KMS-11 (cell line): ENCODE measurements around the gene MED27.

Experiments
- H2AFZ ChIP-seq: fragments of 200-600 bp; sonication (generic); 2 replicates; pipeline ENCODE4 v1.6.1; 2016; ENCODE audit warnings: antibody characterized with exemption, mixed run types, low read depth
- H3K27ac ChIP-seq: fragments of 200-600 bp; sonication (generic); 2 replicates; pipeline ENCODE4 v1.6.1; 2016; ENCODE audit warnings: mild to moderate bottlenecking, mixed run types
- H3K27me3 ChIP-seq: fragments of 200-600 bp; sonication (generic); 2 replicates; pipeline ENCODE4 v1.6.1; 2017; ENCODE audit warnings: mild to moderate bottlenecking, low read depth, mixed run types, moderate library complexity; ENCODE audit not compliant: insufficient read depth
- H3K36me3 ChIP-seq: fragments of 200-600 bp; sonication (generic); 2 replicates; pipeline ENCODE4 v1.6.1; 2017; ENCODE audit warnings: mild to moderate bottlenecking, mixed run types; ENCODE audit not compliant: insufficient read depth
- H3K4me1 ChIP-seq: fragments of 200-600 bp; sonication (generic); 2 replicates; pipeline ENCODE4 v1.6.1; 2016; ENCODE audit warnings: mild to moderate bottlenecking, low read depth, mixed run types; ENCODE audit not compliant: poor library complexity, severe bottlenecking
- H3K4me2 ChIP-seq: fragments of 200-600 bp; sonication (generic); 2 replicates; pipeline ENCODE4 v1.7.0; 2016; ENCODE audit warnings: mild to moderate bottlenecking, mixed run types
- H3K4me3 ChIP-seq: fragments of 200-600 bp; sonication (generic); IDR thresholded peaks from 2 replicates; pipeline ENCODE4 v1.6.1; 2017; ENCODE audit warnings: low read depth, low read length, mixed read lengths; ENCODE audit not compliant: insufficient read depth
- H3K79me2 ChIP-seq: fragments of 200-600 bp; sonication (generic); 2 replicates; pipeline ENCODE4 v1.6.1; 2016; ENCODE audit warnings: low read depth, mixed run types; ENCODE audit not compliant: insufficient read depth
- H3K9ac ChIP-seq: fragments of 200-600 bp; sonication (generic); 2 replicates; pipeline ENCODE4 v1.6.1; 2016; ENCODE audit warnings: mild to moderate bottlenecking, mixed run types
- H4K20me1 ChIP-seq: fragments of 200-600 bp; sonication (generic); 2 replicates; pipeline ENCODE4 v1.6.1; 2016; ENCODE audit warnings: mild to moderate bottlenecking, mixed run types; ENCODE audit not compliant: insufficient read depth
- CTCF ChIP-seq: fragments of 200-600 bp; sonication (generic); conservative IDR thresholded peaks from 2 replicates; pipeline ENCODE4 v1.6.1; 2017; ENCODE audit warnings: low read depth, mild to moderate bottlenecking, antibody characterized with exemption, low read length, moderate library complexity, mixed read lengths

MED27 gene

DNA sequence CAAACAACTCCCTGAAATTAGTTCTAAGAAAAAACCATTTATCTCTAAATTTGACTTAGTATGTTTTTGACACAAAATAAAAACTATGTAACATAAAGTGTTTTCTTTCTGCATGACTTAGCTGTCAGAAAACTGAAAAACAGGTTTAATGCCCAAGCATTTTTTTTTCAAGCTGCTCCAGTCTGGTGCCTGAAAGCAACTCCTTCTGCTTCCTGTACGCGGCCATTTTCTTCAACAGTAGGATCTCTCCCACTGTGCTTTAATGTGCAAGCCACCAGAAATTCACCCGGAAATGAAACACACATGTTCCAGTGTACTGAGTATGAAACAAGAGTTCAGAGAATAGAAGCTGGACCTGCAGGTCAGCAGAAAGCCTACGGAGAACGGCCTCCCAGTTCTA, 161.2 kb downstream of the MED27 start:
- no peaks in the 10 kb centered on the region for H3K79me2 ChIP-seq
- no peak for TF ChIP-seq CTCF
- no peaks in the 10 kb centered on the region for H3K36me3 ChIP-seq
- no peaks in the 10 kb centered on the region for H3K4me1 ChIP-seq
- no peaks in the 10 kb centered on the region for H3K27me3 ChIP-seq
- no peak overlapping the region for H3K27ac ChIP-seq
- H3K9ac ChIP-seq = no peak overlapping the region
- no peak overlapping the region for H3K4me2 ChIP-seq
- no peak overlapping the region for H3K4me3 ChIP-seq
- no peak overlapping the region for H2AFZ ChIP-seq
- H4K20me1 ChIP-seq = no peaks in the 10 kb centered on the region

GRCh38 chr9:131917009-131917408, 162.7 kb downstream of the MED27 start:
- Histone ChIP-seq H3K4me2 (no peak overlapping the region), H3K4me1 (no peaks in the 10 kb centered on the region), H3K27me3 (no peaks in the 10 kb centered on the region), H3K27ac (no peak overlapping the region), H2AFZ (no peak overlapping the region), H3K4me3 (no peak overlapping the region), H3K9ac (no peak overlapping the region), H4K20me1 (no peaks in the 10 kb centered on the region), H3K36me3 (no peaks in the 10 kb centered on the region), H3K79me2 (no peaks in the 10 kb centered on the region)
- no peak for TF ChIP-seq CTCF

GRCh38 chr9:131915181-131915580, 164.5 kb downstream of the MED27 start:
- no peak overlapping the region for H2AFZ ChIP-seq
- H3K27me3 ChIP-seq = no peaks in the 10 kb centered on the region
- no peak overlapping the region for H3K9ac ChIP-seq
- H3K4me1 ChIP-seq = no peaks in the 10 kb centered on the region
- no peak overlapping the region for H3K27ac ChIP-seq
- H3K79me2 ChIP-seq = no peaks in the 10 kb centered on the region
- no peak overlapping the region for H3K4me2 ChIP-seq
- no peaks in the 10 kb centered on the region for H3K36me3 ChIP-seq
- no peaks in the 10 kb centered on the region for H4K20me1 ChIP-seq
- TF ChIP-seq CTCF = no peak
- no peak overlapping the region for H3K4me3 ChIP-seq

DNA sequence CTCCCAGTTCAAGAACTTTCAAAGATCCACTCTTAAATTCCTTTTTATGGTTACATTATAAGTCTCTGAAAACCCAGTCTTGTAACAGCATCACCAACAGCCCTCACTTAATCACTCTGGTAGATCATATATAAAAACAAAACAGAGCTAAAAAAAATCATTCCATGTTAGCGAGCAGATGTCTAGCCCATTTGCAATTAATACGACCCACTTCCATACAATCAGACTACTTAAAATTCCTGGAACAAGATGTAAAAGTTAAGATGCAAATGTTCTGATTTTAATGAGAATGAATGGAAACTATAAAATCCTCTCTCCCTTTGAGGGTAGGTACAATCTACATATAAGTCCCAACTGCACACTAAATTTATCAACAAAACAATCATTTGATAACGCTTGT, 167.0 kb downstream of the MED27 start:
- TF ChIP-seq CTCF = no peak
- Histone ChIP-seq H3K36me3 (no peaks in the 10 kb centered on the region), H3K9ac (no peak overlapping the region)

DNA sequence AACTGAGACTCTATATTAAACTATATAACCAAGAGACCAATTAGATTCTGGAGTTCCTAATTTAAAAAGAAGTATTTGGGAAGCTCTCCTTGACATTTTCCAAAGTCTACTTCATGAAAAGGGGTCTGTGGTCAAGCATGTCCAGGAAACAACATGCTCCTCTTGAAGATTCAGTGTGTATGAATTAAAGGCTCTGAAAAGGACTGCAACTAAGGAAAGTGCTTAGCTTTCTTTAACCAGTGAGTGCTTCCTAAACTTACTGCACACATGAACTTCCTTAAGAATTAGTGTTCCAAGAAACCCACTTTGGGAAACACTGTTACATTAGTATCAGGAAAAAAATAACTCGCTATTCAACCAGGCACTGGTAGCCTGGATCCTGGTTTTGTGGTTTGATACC, 167.6 kb downstream of the MED27 start:
- no peaks in the 10 kb centered on the region for H3K79me2 ChIP-seq
- no peaks in the 10 kb centered on the region for H4K20me1 ChIP-seq
- H3K9ac ChIP-seq = no peak overlapping the region
- TF ChIP-seq CTCF = no peak
- H3K4me1 ChIP-seq = no peaks in the 10 kb centered on the region
- H2AFZ ChIP-seq = no peak overlapping the region
- H3K36me3 ChIP-seq = no peaks in the 10 kb centered on the region
- H3K4me3 ChIP-seq = no peak overlapping the region
- H3K27ac ChIP-seq = no peak overlapping the region
- H3K27me3 ChIP-seq = no peaks in the 10 kb centered on the region
- H3K4me2 ChIP-seq = no peak overlapping the region

More for the DNA sequence above, 167.0 kb downstream of the MED27 start:
- Histone ChIP-seq H3K79me2 (no peaks in the 10 kb centered on the region), H3K4me2 (no peak overlapping the region), H3K4me1 (no peaks in the 10 kb centered on the region), H3K27ac (no peak overlapping the region), H4K20me1 (no peaks in the 10 kb centered on the region), H2AFZ (no peak overlapping the region), H3K27me3 (no peaks in the 10 kb centered on the region), H3K4me3 (no peak overlapping the region)
